OCI-M2 (cell line): ENCODE measurements around the gene IGSF3.

Experiments
- DNase-seq: peaks from one replicate; lab custom pipeline; 2025; ENCODE audit not compliant: unreplicated experiment; lab: John Stamatoyannopoulos, UW

The IGSF3 gene

DNA sequence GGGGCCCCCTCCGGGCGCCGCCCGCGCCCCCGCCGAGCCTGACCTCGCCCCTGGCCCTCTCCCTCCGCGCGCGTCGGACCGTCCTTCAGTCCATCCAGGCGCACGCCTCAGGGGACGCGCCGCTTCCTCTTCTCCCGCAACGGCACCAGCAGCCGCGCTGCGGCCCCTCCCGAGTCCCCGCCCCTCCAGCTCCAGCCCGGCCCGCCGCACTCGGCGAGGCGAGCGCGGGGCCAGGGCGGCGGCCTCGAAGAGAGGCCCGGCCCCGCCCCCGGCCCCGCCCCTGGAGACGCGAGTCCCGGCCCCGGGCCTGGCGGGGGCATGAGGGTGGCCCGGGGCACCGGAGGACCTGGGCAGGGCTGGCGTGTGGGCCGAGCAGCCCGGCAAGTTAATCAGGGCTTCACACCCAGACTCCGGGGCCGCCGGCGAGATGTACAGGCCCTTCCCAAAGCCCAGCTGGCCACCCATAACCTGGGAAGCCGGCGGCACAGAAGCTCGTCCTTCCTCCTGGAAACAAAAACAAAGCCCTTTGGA is at the start of gene IGSF3:
TSS of gene IGSF3 (minus strand) at position 159 of the 531 bp plus-strand sequence. CDS start 1,407 bp downstream, outside the sequence.
- DNase-seq, result no peak

DNA sequence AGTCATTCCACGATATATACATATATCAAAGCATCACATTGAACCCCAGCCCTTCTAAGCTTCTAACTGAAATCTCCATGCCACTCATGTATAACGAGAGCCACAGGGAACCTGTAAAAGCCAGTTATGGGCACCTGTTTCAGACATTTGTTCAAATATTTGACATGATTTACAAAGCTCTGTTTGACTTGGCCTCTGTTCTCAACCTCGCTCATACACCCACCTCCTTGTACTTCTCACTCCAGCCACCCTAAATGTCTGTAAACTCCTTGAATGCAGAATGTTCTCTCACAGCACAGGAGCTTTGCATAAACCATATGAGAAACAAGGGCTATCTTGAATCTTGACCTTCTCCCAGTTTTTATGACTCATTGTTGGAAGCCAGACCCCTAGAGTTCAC is 49.8 kb upstream of the IGSF3 start:
- DNase-seq, result no peak

DNA sequence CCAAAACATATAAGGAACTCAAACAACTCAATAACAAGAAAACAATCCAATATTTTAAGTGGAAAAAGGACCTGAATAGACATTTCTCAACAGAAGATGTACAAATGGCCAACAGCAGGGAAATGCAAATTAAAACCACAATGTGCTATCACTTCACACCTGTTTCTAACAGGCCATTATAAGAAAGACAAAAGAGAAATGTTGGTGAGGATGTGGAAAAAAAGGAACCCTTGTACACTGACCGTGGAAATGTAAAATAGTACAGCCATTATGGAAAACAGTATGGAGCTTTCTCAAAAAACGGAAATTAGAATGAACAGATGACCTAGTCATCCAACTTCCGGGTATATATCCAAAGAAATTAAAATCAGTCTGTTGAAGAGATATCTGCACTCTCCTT is 48.9 kb upstream of the IGSF3 start:
- no peak for DNase-seq

DNA sequence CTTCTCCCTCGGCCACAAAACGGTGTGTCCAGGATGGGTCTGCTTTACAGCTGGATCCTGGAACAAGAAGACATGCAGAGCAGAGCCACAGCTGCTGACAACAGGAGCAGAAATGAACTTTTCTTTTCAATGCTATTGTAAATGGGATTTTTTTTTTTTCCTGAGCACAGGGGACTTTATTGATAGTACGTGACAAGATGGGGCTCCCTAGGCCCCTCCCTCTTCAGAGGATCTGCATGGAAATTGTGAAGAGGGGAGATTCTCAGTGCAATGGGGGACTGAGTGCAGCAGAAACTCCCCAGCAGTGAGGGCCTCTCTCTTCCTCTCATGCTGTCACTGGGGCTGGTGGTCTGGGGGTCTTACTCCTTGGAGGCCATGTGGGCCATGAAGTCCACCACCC is 45.9 kb upstream of the IGSF3 start:
- no peak for DNase-seq

DNA sequence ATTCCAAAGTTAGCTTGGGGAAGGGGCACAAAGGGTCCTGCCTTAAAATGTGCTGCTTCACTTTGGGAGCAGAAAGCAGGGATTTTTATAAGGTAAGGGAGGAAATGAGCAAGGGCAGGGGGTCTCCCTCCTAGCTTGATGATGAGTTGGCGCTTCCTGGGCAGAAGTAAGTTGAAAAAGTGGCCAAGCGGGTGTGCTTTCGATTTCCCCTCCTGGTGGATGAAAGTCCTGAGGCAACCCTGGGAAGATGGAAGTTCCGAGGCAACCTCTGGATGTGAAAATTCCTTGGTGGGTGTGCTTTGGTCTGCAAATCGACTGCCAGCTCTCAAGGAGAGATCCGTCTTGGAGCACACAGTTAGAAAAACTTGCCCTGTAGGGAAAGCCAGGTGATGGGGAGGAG is 45.0 kb upstream of the IGSF3 start:
- no peak for DNase-seq

DNA sequence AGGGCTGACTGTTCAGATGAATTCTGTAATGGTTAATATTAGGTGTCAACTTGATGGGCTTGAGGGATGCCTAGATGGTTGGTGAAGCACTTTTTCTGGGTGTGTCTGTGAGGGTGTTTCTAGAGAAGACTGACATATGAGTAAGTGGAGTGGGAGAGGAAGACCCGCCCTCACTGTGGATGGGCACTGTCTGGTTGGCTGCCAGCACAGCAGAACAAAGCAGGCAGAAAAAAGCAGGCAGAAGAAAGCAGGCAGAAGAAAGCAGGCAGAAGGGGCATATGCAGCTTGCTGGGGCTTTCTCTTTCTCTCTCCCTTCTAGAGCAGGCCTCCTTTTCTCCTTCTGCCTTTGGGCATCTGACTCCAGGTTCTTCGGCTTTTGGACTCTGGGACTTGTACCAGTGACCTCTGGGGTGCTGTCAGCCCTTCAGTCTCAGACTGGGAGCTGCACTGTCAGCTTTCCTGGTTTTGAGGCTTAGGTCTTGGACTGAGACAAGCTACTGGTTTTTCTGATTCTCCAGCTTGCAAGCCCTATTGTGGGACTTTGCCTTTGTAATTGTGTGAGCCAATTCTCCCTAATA is 43.8 kb upstream of the IGSF3 start:
- no peak for DNase-seq

DNA sequence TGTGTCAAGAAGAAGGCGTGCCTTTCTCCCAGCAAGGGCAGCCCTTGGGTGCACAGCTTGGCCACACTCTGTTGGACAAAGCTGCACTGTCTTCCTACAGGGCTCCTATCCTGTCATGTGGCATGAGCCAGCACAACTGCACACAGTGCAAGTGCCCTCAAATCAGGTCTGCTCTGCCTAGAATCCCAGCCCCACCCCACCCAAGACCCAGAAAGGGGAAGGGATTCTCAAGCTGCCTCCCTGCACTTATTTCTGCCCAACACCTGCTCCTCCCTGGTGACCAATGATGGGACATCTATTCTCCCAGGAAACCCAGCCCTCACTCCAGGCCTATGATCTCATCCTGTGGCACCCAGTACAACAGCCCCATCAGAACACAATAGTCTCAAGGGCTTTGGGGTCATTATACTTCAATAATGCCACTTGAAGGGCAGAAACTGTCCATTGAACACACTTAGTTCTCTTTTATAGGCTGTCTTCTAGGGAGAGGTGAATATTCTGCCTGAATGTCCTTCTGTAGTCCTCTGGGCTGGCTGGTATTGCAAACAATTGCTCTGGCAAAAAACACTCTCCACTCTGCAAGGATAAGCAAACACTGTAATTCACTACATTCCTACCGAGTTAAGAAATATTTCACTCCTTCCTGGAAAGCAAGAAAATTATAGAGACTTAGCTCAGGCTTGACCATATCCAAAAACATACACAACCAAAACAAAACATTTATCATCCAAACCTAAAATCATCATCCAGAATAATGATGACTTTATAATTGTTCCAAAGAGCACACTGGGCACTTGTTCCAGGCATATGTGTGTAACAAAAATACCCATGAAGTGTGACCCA is 43.1 kb upstream of the IGSF3 start:
- DNase-seq, result no peak

DNA sequence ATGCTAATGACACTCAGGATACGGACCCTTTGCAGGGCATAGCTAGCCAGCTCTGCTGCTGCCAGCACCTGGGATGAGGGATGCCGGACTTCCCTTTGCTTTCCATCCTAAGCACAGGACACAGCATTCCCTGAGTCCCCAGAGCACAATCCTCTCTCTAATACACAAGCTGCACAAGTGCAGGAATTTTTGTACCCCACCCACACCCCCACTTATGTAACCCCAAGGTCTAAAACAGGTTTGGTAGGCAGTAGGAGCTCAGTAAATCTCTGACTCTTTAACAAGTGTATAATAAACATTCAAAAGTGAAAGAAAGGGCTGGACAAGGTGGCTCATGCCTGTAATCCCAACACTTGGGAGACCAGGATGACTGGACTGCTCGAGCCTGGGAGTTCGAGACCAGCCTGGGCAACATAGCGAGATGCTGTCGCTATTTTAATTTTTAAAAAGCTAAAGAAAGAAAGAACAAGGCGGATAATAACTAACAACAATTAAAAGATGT is 42.2 kb upstream of the IGSF3 start:
- no peak for DNase-seq

DNA sequence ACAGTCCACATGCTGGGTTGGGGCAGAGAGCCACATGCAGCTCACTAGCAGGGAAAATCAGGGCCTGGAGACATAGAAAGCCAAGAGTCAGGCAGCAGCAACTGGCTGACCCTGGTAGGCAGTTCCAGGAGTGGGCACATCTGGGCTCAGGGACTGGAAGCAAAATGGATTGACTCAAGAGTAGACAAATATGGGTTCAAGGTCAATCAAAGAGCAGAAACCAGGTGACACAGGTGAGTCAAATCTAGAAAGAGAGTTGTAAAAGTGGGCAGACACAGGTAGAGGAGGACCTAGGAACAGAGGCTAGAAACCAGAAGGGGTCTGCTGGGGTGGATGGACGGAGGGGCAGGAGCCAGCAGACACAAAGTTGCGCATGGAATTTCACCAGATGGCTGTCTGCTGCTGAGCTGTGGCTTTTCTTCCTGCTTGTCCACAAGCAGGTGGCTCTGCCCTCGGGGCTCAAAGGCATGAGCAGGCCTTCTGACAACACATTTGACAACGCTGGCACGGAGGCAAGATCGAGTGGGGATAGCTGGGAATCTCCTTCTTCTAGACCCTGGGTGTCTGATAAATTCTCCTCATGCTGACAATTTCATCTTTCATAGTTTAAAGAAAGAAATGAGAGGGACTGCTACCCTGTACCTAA is 40.8 kb upstream of the IGSF3 start:
- no peak for DNase-seq

DNA sequence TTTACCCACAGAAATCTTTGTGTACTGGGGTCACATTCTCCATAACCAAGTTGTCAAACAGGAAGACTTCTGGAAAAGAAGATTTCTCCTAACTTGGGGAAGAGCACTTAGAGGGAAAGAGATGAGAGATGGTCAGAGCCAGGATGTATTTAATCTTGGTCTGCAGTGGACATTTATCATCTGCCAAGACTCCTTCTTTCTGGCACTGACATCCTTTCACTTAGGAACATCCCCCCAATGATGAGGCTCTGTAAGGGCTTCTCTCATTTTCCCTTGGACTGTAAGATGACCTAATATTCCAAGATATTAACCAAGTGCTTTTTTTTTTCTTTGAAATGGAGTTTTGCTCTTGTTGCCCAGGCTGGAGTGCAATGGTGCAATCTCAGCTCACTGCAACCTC is 39.3 kb upstream of the IGSF3 start:
- DNase-seq, result no peak

DNA sequence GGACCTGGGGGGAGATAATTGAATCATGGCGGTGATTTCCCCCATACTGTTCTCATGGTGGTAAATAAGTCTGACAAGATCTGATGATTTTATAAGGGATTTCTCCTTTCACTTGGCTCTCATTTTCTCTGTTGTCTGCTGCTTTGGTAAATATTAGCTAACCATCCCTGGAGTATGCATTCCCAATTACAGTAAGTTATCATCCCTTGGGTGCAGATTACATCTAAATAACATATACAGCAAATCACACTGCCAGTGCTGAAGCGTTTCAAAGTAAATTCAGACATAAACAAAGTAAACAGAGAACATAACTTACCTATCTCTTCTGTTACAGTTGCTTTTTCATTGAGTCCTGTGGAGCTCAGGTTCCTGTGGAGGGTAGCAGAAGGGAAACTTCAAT is 38.6 kb upstream of the IGSF3 start:
- no peak for DNase-seq

DNA sequence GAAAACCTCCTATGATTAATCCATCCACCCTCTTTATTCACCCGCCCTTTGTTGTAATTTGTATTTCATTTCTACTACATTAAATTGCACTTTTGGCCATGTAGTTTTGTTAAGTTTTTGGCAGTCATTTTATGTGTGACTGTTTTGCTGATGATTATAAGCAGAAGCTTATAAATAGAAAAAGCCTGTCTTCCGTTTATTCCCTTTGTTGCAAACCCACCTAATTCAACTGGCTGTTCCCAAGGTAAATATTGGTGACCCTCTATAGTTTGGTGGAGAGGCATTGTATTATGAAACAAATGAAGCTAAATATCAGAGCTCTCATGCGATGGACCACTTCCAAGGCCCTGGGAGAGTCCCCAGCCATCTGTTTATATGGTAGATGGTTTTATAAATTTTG is 36.7 kb upstream of the IGSF3 start:
- DNase-seq, result no peak

DNA sequence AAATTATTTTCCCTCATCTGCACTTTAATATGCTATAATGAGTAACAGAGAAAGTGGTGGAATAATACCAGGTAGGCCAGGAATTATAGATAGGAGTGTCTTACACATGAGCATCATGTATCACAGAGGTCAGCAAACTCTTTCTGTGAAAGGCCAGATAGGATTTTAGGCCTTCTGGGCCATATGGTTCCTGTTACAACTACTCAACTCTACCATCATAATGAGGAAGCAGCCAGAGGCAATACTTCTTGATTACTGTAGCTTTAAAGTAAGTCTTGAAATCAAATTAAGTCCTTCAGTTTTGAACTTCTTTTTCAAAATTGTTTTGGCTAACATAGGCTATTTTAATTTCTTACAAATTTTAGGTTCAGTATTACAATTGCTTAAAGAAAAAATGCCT is 32.1 kb upstream of the IGSF3 start:
- no peak for DNase-seq

DNA sequence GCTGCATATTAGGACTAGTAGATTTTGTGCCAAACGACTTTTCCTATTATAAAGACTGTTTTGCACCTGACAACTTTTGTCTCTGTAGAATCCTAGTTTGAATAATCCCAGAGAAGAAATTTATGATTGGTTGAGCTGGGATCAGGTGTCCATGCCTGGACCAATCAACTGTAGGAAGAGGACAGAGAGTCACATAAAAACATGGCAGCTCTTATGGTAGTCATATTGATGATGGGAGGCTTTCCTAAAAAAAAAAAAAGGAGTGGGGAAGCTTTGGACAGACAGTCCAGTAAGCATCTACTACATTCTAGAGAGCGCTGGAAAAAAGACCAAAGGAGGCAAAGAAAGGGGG is 30.7 kb upstream of the IGSF3 start:
- DNase-seq, result no peak

DNA sequence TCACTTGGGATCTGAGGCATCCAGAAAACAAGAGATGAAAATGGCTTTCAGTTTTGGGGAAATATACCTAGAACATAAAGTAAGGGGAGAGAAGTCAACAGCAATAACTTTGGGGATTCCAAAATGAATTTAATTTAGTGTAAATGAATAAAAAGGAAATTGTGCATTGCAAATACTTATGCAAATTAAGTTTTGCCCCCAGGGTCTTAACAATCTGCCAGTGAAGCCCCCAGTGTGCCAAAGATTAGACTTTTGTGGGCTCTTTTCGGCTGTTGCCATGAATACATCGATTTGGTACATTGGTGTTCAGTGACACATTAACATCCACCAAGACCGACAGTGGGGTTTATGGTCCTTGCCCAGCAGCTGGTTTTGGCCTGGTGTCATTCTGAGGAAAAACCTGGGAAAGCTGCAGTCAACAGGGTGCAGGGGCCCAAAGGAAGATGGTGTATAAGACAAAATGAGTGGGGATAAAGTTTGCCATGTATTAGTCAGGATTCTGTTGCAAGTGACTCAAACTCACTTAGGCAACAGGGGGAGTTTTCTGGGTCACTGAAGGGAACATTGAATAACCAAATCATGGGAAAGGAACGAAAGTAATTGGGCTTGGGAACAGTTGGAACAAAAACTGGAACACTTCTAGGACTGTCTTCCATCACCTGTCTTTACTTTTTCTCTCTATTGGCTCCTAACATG is 30.2 kb upstream of the IGSF3 start:
- DNase-seq, result no peak

DNA sequence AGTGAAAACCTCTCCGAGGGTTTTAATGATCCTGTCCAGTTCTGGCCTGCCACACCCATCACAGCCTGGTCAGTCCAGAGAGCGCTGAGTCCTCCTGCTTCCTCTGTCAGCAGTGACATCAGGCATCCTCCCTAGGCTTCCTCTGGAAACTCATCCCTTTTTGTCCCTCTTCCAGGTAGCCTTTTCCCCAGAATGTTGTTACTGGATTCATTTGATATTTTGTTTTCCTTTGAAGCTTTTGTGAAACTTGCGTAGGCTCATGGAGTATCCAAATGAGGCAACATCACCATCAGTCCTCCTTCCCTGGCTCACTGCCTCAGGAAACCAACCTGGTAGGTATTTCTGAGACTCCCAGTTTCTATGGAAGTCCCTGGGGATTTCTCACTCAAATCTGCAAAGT is 27.0 kb upstream of the IGSF3 start:
- DNase-seq, result no peak

DNA sequence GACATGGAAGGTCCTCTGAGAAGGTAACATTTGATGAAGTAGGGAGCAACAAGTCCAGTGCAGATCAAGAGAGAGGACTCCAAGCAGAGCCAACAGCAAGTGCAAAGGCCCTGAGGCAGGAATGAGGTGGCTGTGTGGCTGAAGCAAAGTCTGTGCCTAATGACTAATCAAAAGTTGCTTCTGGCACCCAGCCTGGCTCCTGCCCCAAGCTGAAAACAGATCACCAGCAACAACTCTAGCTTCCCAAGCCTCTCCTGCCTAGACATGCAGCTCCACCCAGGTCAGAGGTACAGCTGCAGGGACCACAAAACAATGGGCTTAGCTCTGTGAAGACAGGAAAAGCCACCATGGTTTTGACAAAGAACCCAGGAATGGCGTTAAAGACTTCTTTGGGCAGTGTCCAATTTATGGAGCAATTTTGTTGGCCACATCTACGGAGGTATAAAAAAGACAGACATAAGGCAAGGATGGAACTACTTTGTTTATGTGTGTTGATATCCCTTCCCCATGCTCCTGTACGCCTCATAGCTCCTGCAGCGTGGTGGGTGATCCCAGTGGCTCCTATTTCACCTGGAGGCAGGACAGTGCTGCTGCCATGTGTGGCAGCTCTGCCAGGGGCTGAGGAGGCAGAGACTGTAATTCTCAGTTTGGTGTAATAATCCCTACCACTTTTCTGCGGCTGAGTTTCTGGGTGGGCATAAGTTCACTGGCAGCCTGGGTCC is 26.4 kb upstream of the IGSF3 start:
- no peak for DNase-seq

DNA sequence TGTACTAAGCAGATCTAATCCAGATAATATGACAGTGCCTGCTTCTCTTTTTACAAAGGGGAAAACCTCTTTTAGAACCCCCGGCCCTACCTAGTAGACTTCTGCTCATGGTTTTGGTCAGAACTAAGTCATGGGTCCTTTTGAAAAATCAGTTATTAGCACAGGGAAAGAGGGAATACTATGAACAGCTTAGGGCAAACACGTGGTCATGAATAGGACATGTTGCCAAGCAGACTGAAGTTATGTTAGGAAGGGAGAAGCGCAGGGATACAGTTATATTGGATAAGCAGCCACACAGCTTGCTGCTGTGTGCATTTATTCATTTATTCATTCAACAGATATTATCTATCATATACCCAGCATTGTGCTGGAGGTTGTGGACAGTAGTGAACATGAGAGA is 25.3 kb upstream of the IGSF3 start:
- DNase-seq, result no peak

DNA sequence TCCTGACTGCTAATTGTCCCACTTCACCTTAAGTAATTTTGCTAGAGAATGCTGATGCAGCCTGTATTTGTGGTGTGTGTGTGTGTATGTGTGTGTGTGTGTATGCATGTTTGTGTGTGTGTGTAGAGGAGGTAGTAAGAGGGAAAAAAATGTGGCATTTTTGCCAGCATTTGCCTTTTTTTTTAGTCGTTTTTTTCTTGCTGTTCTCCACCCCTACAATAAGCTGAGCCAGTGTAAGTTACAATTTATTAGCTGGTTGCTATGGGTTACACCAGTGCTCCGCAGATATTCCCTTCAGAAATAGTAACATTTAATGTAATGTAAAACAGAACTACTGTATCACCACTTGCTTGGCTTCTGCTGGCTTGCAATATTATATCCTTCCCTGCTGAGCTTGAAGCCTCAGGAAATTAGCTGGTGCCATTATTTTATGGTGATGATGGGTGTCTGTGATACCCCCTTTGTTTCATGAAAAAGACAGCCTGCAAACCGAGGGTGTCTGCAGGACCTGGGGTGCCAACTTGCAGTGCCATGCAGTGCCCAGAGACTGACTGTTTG is 23.4 kb upstream of the IGSF3 start:
- no peak for DNase-seq

DNA sequence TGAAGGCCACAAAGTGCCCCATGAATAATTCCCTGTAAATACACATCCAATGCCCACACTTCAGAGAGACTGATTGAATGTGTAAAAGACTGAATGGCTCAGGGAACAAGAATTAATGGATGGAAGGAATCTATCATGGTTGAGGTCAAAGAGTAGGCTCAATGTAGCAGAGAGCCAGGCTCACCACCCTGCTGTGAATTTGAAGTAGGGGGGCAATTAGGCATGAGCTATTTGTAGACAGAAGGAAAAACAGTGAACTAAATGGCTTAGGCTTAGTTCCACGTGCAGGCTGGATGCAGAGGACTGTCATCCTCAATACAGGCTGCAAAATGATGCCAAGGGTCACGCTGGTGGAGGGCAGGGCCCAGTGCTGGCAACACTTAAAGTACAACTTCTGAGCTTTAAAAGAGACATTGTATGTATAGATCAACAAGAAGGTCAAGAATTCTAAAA is 22.9 kb upstream of the IGSF3 start:
- no peak for DNase-seq
